Activated CD8-positive, alpha-beta T cell treated with anti-CD3 and anti-CD28 coated beads, Interleukin-2, amount 10 ng/mL, durations not matched to agents 7 days and 5 days (primary cell): ENCODE measurements around the gene PAFAH1B2. TPM values are rescaled to one million over a fixed set of nuclear protein-coding genes. Genes with fewer than 3 reads are reported as not detected.
"Not testable (repeated sequence)": the region's sequence is repeated elsewhere in the genome, so short reads cannot be mapped to it uniquely, and the experiment has no call there.

Experiments
- ATAC-seq: fragments of 150-1000 bp; cut with Tn5 transposase; one replicate; pipeline ENCODE4 v1.10.0; 2021; ENCODE audit warnings: moderate library complexity
- CTCF ChIA-PET: fragments of 350-600 bp; sonication (Branson Sonifier 250); formaldehyde crosslinking; loops from one replicate; lab custom pipeline; 2021; ENCODE audit warnings: antibody characterized with exemption; lab: Charles Lee
- POLR2A ChIA-PET: fragments of 350-600 bp; sonication (Branson Sonifier 250); formaldehyde crosslinking; loops from one replicate; lab custom pipeline; 2021; ENCODE audit warnings: antibody characterized with exemption; lab: Charles Lee
- DNase-seq: peaks from one replicate; pipeline ENCODE4 v3.0.0-alpha.2; 2020
- H3K27ac Mint-ChIP-seq: one replicate; pipeline ENCODE4 v1.8.0; 2021; ENCODE audit warnings: mild to moderate bottlenecking, mixed read lengths
- H3K27me3 Mint-ChIP-seq: one replicate; pipeline ENCODE4 v1.8.0; 2021; ENCODE audit warnings: low read depth, mixed read lengths
- H3K36me3 Mint-ChIP-seq: one replicate; pipeline ENCODE4 v1.8.0; 2021; ENCODE audit warnings: low read depth, mixed read lengths
- H3K4me1 Mint-ChIP-seq: one replicate; pipeline ENCODE4 v1.8.0; 2021; ENCODE audit warnings: low read depth, mixed read lengths
- H3K4me3 Mint-ChIP-seq: one replicate; pipeline ENCODE4 v1.8.0; 2021; ENCODE audit warnings: mild to moderate bottlenecking, mixed read lengths
- H3K9me3 Mint-ChIP-seq: one replicate; pipeline ENCODE4 v1.8.0; 2022; ENCODE audit warnings: mixed read lengths; ENCODE audit not compliant: insufficient read depth
- total RNA-seq, 2 experiments: library from RNA; stranded (reverse); gene quantifications; one replicate each; pipeline ENCODE4 v1.2.3, GENCODE V29; 2021

The PAFAH1B2 gene
- total RNA-seq, 2 experiments from 2014 or later = 56.5 to 60.0 TPM

- ATAC-seq, H3K27me3 Mint-ChIP-seq, DNase-seq, H3K4me3 Mint-ChIP-seq, H3K27ac Mint-ChIP-seq, H3K9me3 Mint-ChIP-seq, POLR2A ChIA-PET, H3K36me3 Mint-ChIP-seq: not testable (repeated sequence)
- CTCF ChIA-PET = interaction anchor here (1.1 to 7.8 kb wide), 2 partner anchors 38 to 46 kb away, joined by 4 to 124 read pairs; partner anchors contain the start of genes PCSK7 and RNF214
- H3K4me1 Mint-ChIP-seq = peaks cover 26% of the 10 kb centered on the region
These were observed 39.1 kb downstream of the PAFAH1B2 start for GRCh38 chr11:117183178-117183577.

DNA sequence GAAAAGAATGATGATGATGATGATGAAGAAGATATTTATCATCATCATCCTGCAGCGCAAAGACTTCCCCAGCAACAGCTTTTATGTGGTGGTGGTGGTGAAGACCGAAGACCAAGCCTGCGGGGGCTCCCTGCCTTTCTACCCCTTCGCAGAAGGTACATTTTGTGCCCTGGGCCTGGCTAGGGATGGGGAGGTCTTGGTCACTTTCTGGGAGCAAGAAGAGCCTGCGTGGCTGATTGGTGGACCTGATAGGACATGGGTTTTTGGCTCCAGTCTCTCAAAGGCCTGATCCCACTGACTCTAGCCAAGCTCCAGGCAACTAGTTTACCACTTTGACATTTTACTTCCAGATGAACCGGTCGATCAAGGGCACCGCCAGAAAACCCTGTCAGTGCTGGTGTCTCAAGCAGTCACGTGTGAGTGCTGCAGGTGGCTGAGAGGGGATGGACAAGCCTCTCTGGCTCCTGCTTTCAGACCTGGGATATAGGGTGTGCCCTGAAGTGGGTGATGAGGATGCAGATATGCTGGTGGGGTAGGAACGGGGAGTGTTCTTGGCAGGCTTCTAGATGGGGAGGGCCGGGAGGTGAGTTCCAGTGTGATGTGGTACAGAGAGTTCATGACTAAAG lies 39.8 kb downstream of the PAFAH1B2 start:
- ATAC-seq = no peak
- no peaks in the 10 kb centered on the region for H3K27me3 Mint-ChIP-seq
- H3K9me3 Mint-ChIP-seq = no peaks in the 10 kb centered on the region
- peaks cover 21% of the 10 kb centered on the region for H3K4me1 Mint-ChIP-seq
- no peak overlapping the region for H3K4me3 Mint-ChIP-seq
- ChIA-PET POLR2A (no interaction called here), CTCF (interaction anchor here (1.1 to 7.8 kb wide), 2 partner anchors 37 to 46 kb away, joined by 4 to 124 read pairs; partner anchors contain the start of genes PCSK7 and RNF214)
- peak overlapping the region; percentile 31 for H3K27ac Mint-ChIP-seq
- DNase-seq = no peak
- peaks cover 2% of the 10 kb centered on the region for H3K36me3 Mint-ChIP-seq

DNA sequence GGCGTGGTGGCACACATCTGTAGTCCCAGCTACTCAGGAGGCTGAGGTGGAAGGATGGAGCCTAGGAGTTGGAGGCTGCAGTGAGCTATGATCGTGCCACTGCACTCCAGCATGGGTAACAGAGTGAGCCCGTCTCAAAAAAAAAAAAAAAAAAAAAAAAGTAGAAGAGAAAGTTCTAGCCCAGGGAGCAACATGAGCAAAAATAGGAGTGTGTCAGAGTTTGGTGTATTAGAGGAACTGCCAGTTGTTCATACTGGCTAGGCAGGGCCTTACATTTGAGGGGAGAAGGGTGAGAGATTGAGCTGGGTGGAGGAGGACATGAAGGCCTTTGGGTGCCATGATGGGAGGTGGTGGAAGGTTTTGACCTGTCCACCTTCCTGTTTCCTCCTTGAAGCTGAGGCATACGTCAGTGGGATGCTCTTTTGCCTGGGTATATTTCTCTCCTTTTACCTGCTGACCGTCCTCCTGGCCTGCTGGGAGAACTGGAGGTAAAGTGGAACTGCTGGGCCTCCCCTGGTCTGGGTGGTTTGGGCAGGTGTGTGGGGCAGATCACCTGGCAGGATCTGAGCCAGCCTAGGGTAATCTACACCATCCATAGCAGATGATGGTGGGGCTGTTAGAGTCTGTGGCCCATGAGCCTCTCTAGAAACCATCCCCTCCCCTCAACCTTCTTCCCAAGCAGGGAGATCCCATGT lies 41.8 kb downstream of the PAFAH1B2 start:
- H3K27ac Mint-ChIP-seq = peak overlapping the region; percentile 10
- no peak for DNase-seq
- ATAC-seq = no peak
- ChIA-PET CTCF (interaction anchor here (1.2 to 1.4 kb wide), 2 partner anchors 34 to 41 kb away, joined by 3 to 5 read pairs; no protein-coding TSS in a partner anchor), POLR2A (interaction anchor here (0.7 kb wide), 1 partner anchor 11 kb away, joined by 3 read pairs; no protein-coding TSS in a partner anchor)
- no peak overlapping the region for H3K4me3 Mint-ChIP-seq
- H3K36me3 Mint-ChIP-seq = peaks cover 2% of the 10 kb centered on the region
- no peaks in the 10 kb centered on the region for H3K9me3 Mint-ChIP-seq
- H3K4me1 Mint-ChIP-seq = peaks cover 4% of the 10 kb centered on the region
- no peaks in the 10 kb centered on the region for H3K27me3 Mint-ChIP-seq

DNA sequence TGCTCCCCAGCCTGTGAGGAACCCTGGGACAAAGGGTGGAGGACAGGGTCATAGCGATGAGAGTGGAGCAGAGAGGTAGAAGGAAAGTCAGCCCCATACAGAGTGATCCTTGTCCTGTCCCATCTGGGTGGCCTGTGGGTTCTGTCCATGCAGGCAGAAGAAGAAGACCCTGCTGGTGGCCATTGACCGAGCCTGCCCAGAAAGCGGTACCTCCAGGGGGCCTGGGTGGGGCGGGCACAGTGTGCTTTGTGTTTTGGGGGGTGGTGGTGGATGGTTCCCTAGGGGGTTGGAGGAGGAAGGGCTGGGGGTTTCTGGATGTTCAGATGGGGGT lies 42.3 kb downstream of the PAFAH1B2 start:
- ChIA-PET POLR2A (no interaction called here), CTCF (interaction anchor here (1.2 to 1.4 kb wide), 2 partner anchors 33 to 40 kb away, joined by 3 to 5 read pairs; no protein-coding TSS in a partner anchor)
- Mint-ChIP-seq H3K36me3 (peaks cover 2% of the 10 kb centered on the region), H3K27ac (peak overlapping the region; percentile 10), H3K9me3 (no peaks in the 10 kb centered on the region), H3K27me3 (no peaks in the 10 kb centered on the region), H3K4me3 (no peak overlapping the region), H3K4me1 (no peaks in the 10 kb centered on the region)
- DNase-seq (no peak), ATAC-seq (no peak)

DNA sequence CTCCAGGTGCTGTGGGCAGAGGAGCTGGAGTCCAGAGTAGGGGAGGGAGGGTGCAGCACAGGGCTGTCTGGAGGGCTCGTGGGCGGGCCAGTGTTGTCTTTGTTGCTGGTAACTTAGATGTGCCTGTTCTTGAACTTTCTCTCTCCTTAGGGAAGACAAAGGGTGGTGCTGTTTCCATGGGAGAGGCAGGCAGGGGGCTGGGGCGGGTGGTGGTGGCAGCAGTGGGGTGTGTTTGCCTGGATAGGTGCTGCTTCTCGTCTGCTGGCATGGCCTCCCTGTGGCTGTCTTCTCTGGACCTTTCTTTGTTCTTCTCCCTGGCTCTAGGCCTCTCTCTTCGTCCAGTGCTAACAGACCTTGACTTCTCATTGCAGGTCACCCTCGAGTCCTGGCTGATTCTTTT lies 42.9 kb downstream of the PAFAH1B2 start:
- Mint-ChIP-seq H3K36me3 (peaks cover 5% of the 10 kb centered on the region), H3K27ac (no peak overlapping the region), H3K4me3 (no peak overlapping the region), H3K9me3 (no peaks in the 10 kb centered on the region), H3K27me3 (no peaks in the 10 kb centered on the region), H3K4me1 (no peaks in the 10 kb centered on the region)
- ATAC-seq = no peak
- POLR2A ChIA-PET = no interaction called here
- CTCF ChIA-PET = no interaction called here
- no peak for DNase-seq

DNA sequence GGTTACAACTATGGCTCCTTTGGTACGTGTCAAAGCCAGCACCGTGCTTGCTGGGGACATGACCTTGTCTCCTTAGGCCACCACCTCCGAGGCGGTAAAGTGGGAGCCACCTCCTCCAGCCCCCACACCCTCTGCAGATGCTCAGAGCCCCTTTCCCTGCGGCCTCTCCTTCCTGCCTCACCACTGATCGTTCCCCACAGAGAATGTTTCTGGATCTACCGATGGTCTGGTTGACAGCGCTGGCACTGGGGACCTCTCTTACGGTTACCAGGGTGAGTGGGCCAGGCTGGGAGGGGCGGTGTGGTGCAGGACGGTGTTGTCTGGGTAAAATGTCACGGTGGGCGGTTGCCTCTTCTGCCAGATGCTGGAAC lies 43.3 kb downstream of the PAFAH1B2 start:
- ChIA-PET POLR2A (no interaction called here), CTCF (no interaction called here)
- no peak for DNase-seq
- Mint-ChIP-seq H3K4me3 (no peak overlapping the region), H3K27ac (no peak overlapping the region), H3K9me3 (no peaks in the 10 kb centered on the region), H3K27me3 (no peaks in the 10 kb centered on the region), H3K4me1 (no peaks in the 10 kb centered on the region), H3K36me3 (peaks cover 5% of the 10 kb centered on the region)
- no peak for ATAC-seq

DNA sequence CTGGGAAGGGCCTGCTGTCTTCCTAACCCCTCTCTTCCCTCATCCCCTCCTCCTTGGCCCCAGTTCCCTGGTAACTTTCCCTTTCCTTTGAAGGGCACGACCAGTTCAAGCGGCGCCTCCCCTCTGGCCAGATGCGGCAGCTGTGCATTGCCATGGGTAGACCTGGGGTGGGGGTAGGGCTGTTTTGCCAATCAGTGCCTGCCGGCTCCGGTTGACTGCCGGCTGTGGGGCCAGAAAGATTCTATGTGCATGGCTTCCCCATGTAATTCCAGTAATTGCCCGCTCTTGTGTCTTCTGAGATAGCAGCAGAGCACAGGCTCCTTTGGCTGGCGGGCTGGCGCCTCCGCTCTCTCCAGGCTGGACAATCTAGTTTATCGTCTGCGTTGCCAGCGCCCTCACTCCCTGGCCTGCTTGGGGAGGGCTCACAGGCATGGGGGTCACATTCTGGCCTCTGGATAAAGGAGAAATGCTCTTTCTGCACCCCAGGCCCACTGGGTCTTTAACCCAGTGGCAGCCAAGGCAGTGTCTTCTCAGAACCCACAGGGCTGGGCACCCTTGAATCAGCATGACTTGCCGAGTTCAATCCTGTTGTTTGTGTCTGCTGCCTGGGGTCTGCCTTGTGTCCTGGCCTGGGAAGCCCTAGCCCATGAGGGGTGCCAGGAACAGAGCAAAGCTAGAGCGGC lies 43.9 kb downstream of the PAFAH1B2 start:
- Mint-ChIP-seq H3K36me3 (peaks cover 6% of the 10 kb centered on the region), H3K27ac (no peak overlapping the region), H3K9me3 (no peaks in the 10 kb centered on the region), H3K27me3 (no peaks in the 10 kb centered on the region), H3K4me1 (peaks cover 3% of the 10 kb centered on the region), H3K4me3 (no peak overlapping the region)
- ATAC-seq (no peak), DNase-seq (no peak)
- POLR2A ChIA-PET = no interaction called here
- CTCF ChIA-PET = no interaction called here

DNA sequence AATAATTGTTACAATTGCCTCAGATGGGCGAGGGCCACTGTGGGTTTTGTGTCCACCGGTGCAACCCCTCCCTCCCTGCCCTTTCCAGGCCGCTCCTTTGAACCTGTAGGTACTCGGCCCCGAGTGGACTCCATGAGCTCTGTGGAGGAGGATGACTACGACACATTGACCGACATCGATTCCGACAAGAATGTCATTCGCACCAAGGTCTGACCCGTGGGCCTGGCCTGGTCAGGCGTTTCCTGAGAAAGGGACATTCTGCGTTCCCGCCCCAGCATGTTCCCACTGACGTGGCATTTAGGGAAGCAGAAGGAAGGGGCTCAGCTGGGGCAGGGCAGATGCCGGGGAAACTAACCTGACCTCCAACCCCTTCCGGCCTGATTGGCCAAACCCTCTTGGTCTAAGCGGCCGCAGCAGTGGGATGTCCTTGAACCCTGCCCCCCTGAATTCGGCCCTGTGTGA lies 44.6 kb downstream of the PAFAH1B2 start:
- peaks cover 9% of the 10 kb centered on the region for H3K36me3 Mint-ChIP-seq
- DNase-seq (no peak), ATAC-seq (no peak)
- H3K27ac Mint-ChIP-seq = no peak overlapping the region
- H3K27me3 Mint-ChIP-seq = no peaks in the 10 kb centered on the region
- ChIA-PET CTCF (no interaction called here), POLR2A (no interaction called here)
- H3K4me3 Mint-ChIP-seq = no peak overlapping the region
- peaks cover 5% of the 10 kb centered on the region for H3K4me1 Mint-ChIP-seq
- H3K9me3 Mint-ChIP-seq = no peaks in the 10 kb centered on the region

- Mint-ChIP-seq H3K4me1 (peaks cover 5% of the 10 kb centered on the region), H3K36me3 (peaks cover 7% of the 10 kb centered on the region), H3K9me3 (no peaks in the 10 kb centered on the region), H3K27ac (no peak overlapping the region), H3K4me3 (no peak overlapping the region), H3K27me3 (no peaks in the 10 kb centered on the region)
- POLR2A ChIA-PET = no interaction called here
- DNase-seq (no peak), ATAC-seq (no peak)
- CTCF ChIA-PET = no interaction called here
These were observed 45.3 kb downstream of the PAFAH1B2 start for GRCh38 chr11:117189191-117189940.

GRCh38 chr11:117189941-117190544 lies 46.0 kb downstream of the PAFAH1B2 start:
- POLR2A ChIA-PET = no interaction called here
- CTCF ChIA-PET = no interaction called here
- DNase-seq = no peak
- ATAC-seq = no peak
- Mint-ChIP-seq H3K36me3 (peaks cover 7% of the 10 kb centered on the region), H3K27ac (no peak overlapping the region), H3K27me3 (no peaks in the 10 kb centered on the region), H3K4me3 (no peak overlapping the region), H3K4me1 (peaks cover 5% of the 10 kb centered on the region), H3K9me3 (no peaks in the 10 kb centered on the region)

GRCh38 chr11:117191680-117192400 lies 47.8 kb downstream of the PAFAH1B2 start:
- CTCF ChIA-PET = interaction anchor here (0.9 to 1.3 kb wide), 2 partner anchors 11 to 35 kb away, joined by 3 read pairs; no protein-coding TSS in a partner anchor
- Mint-ChIP-seq H3K9me3 (no peaks in the 10 kb centered on the region), H3K36me3 (peaks cover 7% of the 10 kb centered on the region), H3K27me3 (no peaks in the 10 kb centered on the region), H3K4me1 (peaks cover 5% of the 10 kb centered on the region), H3K27ac (no peak overlapping the region), H3K4me3 (no peak overlapping the region)
- ATAC-seq = no peak
- DNase-seq = no peak
- POLR2A ChIA-PET = no interaction called here
